HG03159 (cell line): ENCODE data around the gene SRGAP1.
"Not testable (repeated sequence)": the region's sequence is repeated elsewhere in the genome, so short reads cannot be mapped to it uniquely, and the experiment has no call there.

Experiments
- ATAC-seq: cut with Tn5 transposase; IDR thresholded peaks from one replicate; pipeline ENCODE4 v1.9.1; 2021; ENCODE audit warnings: mild to moderate bottlenecking, moderate library complexity; ENCODE audit not compliant: unreplicated experiment

SRGAP1 gene

DNA sequence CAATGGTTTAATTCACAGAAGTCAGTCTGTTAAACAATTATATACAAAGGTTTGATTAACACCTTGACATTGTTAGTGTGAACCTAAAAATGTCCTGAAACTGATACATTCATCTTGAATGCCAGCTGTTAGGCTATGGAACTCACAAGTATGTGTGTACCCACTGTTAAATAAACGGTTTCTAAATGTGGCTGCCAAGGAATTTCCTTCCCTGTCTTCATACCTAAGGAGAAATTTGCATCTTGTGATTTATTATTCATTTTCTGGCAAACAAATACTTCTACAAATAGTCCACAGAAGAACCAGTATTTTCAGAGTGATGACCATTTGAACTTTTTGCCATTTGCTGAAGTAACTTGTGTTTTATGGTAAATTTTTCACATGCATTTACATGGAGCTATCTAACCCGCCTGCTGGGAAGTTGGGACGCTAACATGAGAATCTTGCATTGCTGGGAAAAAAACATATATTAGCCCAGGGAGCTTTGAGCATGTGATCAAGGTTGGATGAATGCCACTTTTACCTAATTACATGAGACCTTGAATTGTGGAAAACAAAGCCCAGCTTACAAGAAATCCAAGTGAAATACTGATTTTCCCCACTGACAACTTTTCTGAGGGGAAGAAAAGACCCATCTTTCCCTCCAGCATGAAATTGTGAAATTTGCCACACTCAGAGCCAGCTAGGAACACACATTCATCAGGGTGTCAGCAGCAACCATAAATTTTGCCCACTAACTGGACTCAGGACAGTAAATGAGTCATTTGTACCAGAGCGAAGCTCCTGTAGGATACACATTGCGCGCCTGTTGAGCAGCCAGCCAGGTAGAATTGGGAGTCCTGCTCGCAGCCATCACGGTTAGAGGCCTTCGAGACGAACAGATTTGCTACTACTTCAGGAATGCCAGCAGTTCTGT is 259.6 kb downstream of the SRGAP1 start:
- no peak for ATAC-seq

- no peak for ATAC-seq
These were observed 260.5 kb downstream of the SRGAP1 start for GRCh38 chr12:64105026-64105425.

GRCh38 chr12:64107776-64108175 is 263.3 kb downstream of the SRGAP1 start:
- ATAC-seq: no peak

DNA sequence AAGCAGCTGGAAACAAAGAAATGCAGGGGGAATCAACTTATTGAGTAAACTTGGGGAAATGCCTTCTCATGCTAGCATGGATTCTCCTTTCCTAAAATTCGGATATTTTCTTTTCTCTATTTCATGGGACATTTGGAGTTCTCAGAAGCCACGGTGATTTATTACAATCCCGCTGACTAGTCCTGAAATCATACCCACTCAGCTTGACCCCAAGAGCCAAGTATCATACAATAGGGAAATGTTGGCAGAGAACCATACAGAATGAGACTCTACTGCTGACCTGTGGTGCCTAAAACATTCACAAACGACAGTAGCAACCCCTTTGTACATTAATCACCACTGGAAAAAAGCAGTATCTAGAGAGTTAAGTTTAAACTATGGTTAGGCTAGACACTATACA is 265.2 kb downstream of the SRGAP1 start:
- no peak for ATAC-seq

GRCh38 chr12:64110864-64111263 is 266.4 kb downstream of the SRGAP1 start:
- ATAC-seq: no peak

GRCh38 chr12:64116969-64117368 is 272.5 kb downstream of the SRGAP1 start:
- ATAC-seq: no peak

GRCh38 chr12:64120568-64120967 is 276.1 kb downstream of the SRGAP1 start:
- no peak for ATAC-seq

DNA sequence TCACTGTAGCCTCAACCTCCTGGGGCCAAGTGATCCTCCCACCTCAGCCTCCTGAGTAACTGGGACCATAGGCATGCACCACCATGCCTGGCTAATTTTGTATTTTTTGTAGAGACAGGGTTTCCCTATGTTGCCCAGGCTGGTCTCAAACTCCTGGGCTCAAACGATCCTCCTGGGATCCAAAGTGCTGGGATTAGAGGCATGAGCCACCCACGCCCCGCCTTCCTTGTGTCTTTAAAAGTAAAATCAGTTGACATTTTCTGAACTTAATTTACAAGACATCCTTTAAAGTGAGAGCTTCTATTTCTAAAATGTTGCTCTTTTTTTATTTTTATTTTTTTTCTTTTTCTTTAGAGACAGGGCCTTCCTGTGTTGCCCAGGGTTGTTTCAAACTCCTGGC is 276.6 kb downstream of the SRGAP1 start:
- not testable (repeated sequence) for ATAC-seq

DNA sequence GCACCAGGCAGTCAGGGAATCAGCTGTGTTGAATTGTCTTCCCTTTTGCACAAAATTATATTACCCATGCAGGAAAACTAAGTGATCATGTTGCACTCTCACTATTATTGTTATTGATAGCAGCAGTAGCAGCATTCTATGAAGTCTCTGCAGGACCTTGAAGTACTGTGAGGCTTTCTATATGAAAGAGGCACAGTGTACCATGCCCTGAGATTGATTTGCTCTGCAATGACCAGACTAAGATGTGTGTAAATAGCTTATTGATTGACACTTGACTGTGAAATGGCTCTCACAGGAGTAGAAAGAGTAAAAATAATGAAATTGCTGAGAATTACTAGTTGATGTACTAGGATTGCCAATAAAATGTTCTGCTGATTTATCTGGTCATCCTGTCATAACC is 277.7 kb downstream of the SRGAP1 start:
- ATAC-seq: no peak

GRCh38 chr12:64122995-64123394 is 278.5 kb downstream of the SRGAP1 start:
- no peak for ATAC-seq

GRCh38 chr12:64123448-64123847 is 278.9 kb downstream of the SRGAP1 start:
- ATAC-seq: no peak

DNA sequence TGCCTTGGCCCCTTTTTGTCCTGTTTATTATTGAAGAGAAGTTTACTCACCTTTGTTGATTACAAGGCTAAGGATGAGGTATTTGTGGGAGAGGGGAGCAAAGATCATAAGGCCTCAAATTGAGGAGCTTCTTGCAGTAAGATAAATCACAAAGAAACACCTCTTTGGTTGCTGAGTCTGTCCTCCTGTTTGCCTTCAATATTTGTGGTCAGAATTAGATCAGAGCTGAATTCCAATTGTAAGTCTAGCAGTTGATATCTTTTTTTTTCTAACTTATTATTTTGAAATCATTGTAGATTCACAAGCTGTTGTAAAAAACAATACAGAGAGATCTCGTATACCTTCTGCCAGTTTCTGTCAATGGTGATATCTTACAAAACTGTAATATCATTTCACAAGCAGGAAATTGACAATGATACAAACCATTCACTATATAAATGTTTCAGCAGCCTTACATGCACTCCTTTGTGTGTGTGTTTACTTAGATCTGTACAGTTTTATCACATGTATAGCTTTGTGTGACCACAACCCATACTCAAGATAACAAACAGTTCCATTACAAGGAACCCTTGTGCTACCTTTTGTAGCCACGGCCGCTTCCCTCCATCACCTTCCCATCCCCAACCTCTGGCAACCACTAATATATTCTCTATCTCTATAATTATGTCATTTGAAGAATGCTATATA is 280.2 kb downstream of the SRGAP1 start:
- no peak for ATAC-seq

- ATAC-seq: no peak
These were observed 281.4 kb downstream of the SRGAP1 start for GRCh38 chr12:64125913-64126312.

- ATAC-seq: no peak
These were observed 283.3 kb downstream of the SRGAP1 start for GRCh38 chr12:64127811-64128210.

DNA sequence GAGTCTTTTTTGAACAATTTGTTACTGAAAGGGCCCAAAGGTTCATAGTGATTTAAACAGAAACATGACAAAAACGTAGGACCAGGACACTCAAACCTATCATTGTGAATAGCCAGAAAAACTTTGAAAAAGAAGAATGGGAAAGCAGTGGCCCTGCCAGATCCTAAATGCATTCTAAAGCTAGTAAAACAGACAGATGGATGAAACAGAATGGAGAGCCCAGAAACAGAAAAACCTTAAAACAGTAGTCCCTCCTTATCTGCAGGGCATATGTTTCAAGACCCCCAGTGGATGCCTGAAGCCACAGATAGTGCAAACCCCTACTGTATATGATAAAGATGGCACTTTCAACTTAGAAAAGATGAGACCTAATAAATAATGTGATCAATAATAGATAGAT is 283.9 kb downstream of the SRGAP1 start:
- ATAC-seq: no peak

DNA sequence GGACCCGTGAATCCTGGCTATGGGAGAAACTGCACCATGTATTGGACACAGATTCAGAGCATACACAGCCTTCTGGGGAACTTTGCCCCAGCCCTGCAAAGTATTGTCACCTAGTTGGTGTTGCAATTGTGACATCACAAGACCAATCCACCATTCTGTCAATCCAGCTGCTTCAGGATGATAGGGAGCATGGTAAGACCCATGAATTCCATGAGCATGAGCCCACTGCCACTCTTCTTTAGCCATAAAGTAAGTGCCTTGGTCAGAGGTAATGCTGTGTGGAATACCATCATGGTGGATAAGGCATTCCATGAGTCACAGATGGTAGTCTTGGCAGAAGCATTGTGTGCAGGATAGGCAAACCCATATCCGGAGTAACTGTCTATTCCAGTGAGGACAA is 286.0 kb downstream of the SRGAP1 start:
- not testable (repeated sequence) for ATAC-seq

DNA sequence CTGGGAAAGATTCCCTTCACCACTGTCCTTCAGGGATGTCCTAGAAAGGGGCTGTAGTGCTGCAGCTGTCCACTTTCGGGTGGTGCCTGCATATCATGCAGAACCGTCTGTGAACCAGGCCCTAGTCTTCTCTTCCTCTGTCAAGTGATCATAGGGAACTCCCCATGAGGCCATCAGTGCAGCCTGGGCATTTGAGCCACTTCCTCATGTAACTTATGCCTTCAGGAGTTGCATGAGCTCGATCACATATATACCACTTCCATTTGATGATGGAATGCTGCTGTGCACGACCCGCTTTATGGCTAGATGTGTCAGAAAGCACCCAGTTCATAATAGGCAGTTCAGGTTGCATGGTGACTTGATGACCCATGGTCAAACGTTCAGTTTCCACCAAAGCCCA is 287.0 kb downstream of the SRGAP1 start:
- ATAC-seq: not testable (repeated sequence)

DNA sequence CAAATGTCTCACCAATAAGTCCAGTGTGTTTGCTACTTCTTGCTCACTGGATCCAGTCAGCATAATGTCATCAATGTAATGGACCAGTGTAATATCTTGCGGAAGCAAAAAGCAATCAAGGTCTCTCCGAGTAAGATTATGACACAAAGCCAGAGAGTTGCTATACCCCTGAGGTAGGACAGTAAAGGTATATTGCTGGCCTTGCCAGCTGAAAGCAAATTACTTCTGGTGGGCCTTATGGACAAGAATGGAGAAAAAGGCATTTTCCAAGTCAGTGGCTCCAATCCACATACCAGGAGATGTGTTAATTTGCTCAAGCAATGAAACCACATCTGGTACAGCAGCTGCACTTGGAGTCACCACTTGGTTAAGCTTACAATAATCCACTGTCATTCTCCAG is 288.2 kb downstream of the SRGAP1 start:
- ATAC-seq: not testable (repeated sequence)

- no peak for ATAC-seq
These were observed 292.6 kb downstream of the SRGAP1 start for GRCh38 chr12:64137117-64137516.

GRCh38 chr12:64139021-64139420 is 294.5 kb downstream of the SRGAP1 start:
- ATAC-seq: no peak

DNA sequence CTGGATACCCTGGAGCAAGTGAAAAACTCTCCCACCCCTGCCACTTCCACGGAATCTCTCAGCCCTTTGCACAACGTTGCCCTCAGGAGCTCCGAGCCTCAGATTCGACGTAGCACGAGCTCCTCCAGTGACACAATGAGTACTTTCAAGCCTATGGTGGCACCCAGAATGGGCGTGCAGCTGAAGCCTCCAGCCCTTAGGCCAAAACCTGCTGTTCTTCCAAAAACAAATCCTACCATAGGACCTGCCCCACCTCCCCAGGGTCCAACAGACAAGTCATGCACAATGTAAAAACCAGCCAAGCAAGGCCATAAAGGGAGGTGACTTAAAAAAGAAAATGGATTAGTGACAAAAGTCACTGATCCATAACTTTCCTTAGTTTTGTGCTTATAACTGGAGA is 297.9 kb downstream of the SRGAP1 start:
- ATAC-seq: no peak

GRCh38 chr12:64142784-64143183 is 298.3 kb downstream of the SRGAP1 start:
- ATAC-seq: no peak
